Measurements from ENCODE around the gene ELL. TPM values are rescaled to one million over a fixed set of nuclear protein-coding genes. Genes with fewer than 3 reads are reported as not detected.

ELL gene
- total RNA-seq, 2 donors from 2014 or later, result 10.7 to 44.4 TPM

GRCh38 chr19:18499055-18499775, 22.7 kb downstream of the ELL start:
- intact Hi-C loops (cut with DNase I), result no loop called here
- H3K4me1 ChIP-seq (replicated peaks), result peaks cover 16% of the 10 kb centered on the region
- H3K36me3 ChIP-seq, result no peaks in the 10 kb centered on the region

GRCh38 chr19:18496980-18497256, 25.0 kb downstream of the ELL start:
- Histone ChIP-seq H3K27me3 (replicated peaks; ENCODE audit: insufficient read depth) (no peaks in the 10 kb centered on the region), H3K4me1 (replicated peaks) (peaks cover 7% of the 10 kb centered on the region), H3K36me3 (no peaks in the 10 kb centered on the region), H3K9me3 (no peaks in the 10 kb centered on the region), H3K4me3 (no peak overlapping the region), H3K27ac (no peak overlapping the region)
- TF ChIP-seq CTCF (IDR thresholded peaks at IDR 0.05) (no peak), POLR2AphosphoS5 (IDR thresholded peaks at IDR 0.05) (no peak), POLR2A (IDR thresholded peaks at IDR 0.05) (no peak)
- intact Hi-C loops (cut with DNase I), result no loop called here
- no peak for DNase-seq (ENCODE audit: low spot score)
- 63% methylated on average over 4 of the region's 4 CpGs for WGBS

More at GRCh38 chr19:18499055-18499775, 22.7 kb downstream of the ELL start:
- Histone ChIP-seq H3K27me3 (replicated peaks; ENCODE audit: insufficient read depth) (no peaks in the 10 kb centered on the region), H3K27ac (no peak overlapping the region), H3K9me3 (no peaks in the 10 kb centered on the region), H3K4me3 (no peak overlapping the region)
- DNase-seq (ENCODE audit: low spot score), result no peak
- WGBS, result 86% methylated on average over 7 of the region's 7 CpGs
- TF ChIP-seq POLR2AphosphoS5 (IDR thresholded peaks at IDR 0.05) (no peak), CTCF (IDR thresholded peaks at IDR 0.05) (no peak), POLR2A (IDR thresholded peaks at IDR 0.05) (no peak)

- no peaks in the 10 kb centered on the region for H3K9me3 ChIP-seq
- 63% methylated on average over 11 of the region's 11 CpGs for WGBS
- no peak overlapping the region for H3K4me3 ChIP-seq
- DNase-seq (ENCODE audit: low spot score), result no peak
- intact Hi-C loops (cut with DNase I), result no loop called here
- H3K27me3 ChIP-seq (replicated peaks; ENCODE audit: insufficient read depth), result no peaks in the 10 kb centered on the region
- no peak for TF ChIP-seq POLR2AphosphoS5 (IDR thresholded peaks at IDR 0.05)
- no peak for TF ChIP-seq POLR2A (IDR thresholded peaks at IDR 0.05)
- no peak for TF ChIP-seq CTCF (IDR thresholded peaks at IDR 0.05)
- H3K27ac ChIP-seq, result no peak overlapping the region
- H3K36me3 ChIP-seq, result no peaks in the 10 kb centered on the region
- peaks cover 7% of the 10 kb centered on the region for H3K4me1 ChIP-seq (replicated peaks)
These were observed 25.5 kb downstream of the ELL start for GRCh38 chr19:18496167-18496979.

GRCh38 chr19:18495204-18495911, 26.5 kb downstream of the ELL start:
- no peak for TF ChIP-seq POLR2A (IDR thresholded peaks at IDR 0.05)
- TF ChIP-seq POLR2AphosphoS5 (IDR thresholded peaks at IDR 0.05), result no peak
- TF ChIP-seq CTCF (IDR thresholded peaks at IDR 0.05), result no peak
- no peak overlapping the region for H3K4me3 ChIP-seq
- no peaks in the 10 kb centered on the region for H3K27me3 ChIP-seq (replicated peaks; ENCODE audit: insufficient read depth)
- H3K9me3 ChIP-seq, result no peaks in the 10 kb centered on the region
- peaks cover 7% of the 10 kb centered on the region for H3K4me1 ChIP-seq (replicated peaks)
- H3K36me3 ChIP-seq, result no peaks in the 10 kb centered on the region
- no peak overlapping the region for H3K27ac ChIP-seq
- intact Hi-C loops (cut with DNase I), result no loop called here
- no peak for DNase-seq (ENCODE audit: low spot score)
- WGBS, result 83% methylated on average over 14 of the region's 14 CpGs
